ENCODE results near the gene CAB39.

GRCh38 chr2:230685178-230685577 lies 27.5 kb upstream of the CAB39 start:
- TF ChIP-seq, protein P1, sequence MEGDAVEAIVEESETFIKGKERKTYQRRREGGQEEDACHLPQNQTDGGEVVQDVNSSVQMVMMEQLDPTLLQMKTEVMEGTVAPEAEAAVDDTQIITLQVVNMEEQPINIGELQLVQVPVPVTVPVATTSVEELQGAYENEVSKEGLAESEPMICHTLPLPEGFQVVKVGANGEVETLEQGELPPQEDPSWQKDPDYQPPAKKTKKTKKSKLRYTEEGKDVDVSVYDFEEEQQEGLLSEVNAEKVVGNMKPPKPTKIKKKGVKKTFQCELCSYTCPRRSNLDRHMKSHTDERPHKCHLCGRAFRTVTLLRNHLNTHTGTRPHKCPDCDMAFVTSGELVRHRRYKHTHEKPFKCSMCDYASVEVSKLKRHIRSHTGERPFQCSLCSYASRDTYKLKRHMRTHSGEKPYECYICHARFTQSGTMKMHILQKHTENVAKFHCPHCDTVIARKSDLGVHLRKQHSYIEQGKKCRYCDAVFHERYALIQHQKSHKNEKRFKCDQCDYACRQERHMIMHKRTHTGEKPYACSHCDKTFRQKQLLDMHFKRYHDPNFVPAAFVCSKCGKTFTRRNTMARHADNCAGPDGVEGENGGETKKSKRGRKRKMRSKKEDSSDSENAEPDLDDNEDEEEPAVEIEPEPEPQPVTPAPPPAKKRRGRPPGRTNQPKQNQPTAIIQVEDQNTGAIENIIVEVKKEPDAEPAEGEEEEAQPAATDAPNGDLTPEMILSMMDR (IDR thresholded peaks at IDR 0.05; ENCODE audit: borderline replicate concordance, extremely low read depth, low read length, poor library complexity, severe bottlenecking), result no peak
- TF ChIP-seq EZH2 (IDR thresholded peaks at IDR 0.05; ENCODE audit: borderline replicate concordance, low read depth, low read length, severe bottlenecking), result no peak
